ENCODE measurements around the gene HHAT.

HHAT gene

GRCh38 chr1:210445485-210445884, 116.8 kb downstream of the HHAT start:
- DNase-seq = no peak

- DNase-seq = no peak
Observed at GRCh38 chr1:210445931-210446330, 117.2 kb downstream of the HHAT start.

GRCh38 chr1:210446479-210446878, 117.8 kb downstream of the HHAT start:
- peak; percentile 68 for DNase-seq

GRCh38 chr1:210447456-210448057, 118.9 kb downstream of the HHAT start:
- DNase-seq = no peak

GRCh38 chr1:210448297-210448892, 119.7 kb downstream of the HHAT start:
- peak; percentile 64 for DNase-seq

- DNase-seq = no peak
Observed at GRCh38 chr1:210455840-210456603, 127.3 kb downstream of the HHAT start.

GRCh38 chr1:210456731-210457255, 128.1 kb downstream of the HHAT start:
- DNase-seq = no peak

GRCh38 chr1:210457568-210457967, 128.9 kb downstream of the HHAT start:
- no peak for DNase-seq

- DNase-seq = peak; percentile 45
Observed at GRCh38 chr1:210464519-210465039, 135.9 kb downstream of the HHAT start.

GRCh38 chr1:210465150-210465549, 136.4 kb downstream of the HHAT start:
- DNase-seq = no peak

- DNase-seq = no peak
Observed at GRCh38 chr1:210467440-210468043, 138.8 kb downstream of the HHAT start.

- DNase-seq = no peak
Observed at GRCh38 chr1:210469441-210469840, 140.7 kb downstream of the HHAT start.

GRCh38 chr1:210475321-210475720, 146.6 kb downstream of the HHAT start:
- DNase-seq = no peak

- no peak for DNase-seq
Observed at GRCh38 chr1:210475806-210476205, 147.1 kb downstream of the HHAT start.

GRCh38 chr1:210476730-210477129, 148.0 kb downstream of the HHAT start:
- no peak for DNase-seq

GRCh38 chr1:210477328-210477924, 148.7 kb downstream of the HHAT start:
- DNase-seq = peak; percentile 36

GRCh38 chr1:210478820-210479219, 150.1 kb downstream of the HHAT start:
- DNase-seq = no peak

GRCh38 chr1:210482491-210482890, 153.8 kb downstream of the HHAT start:
- DNase-seq = no peak

GRCh38 chr1:210482945-210483617, 154.4 kb downstream of the HHAT start:
- DNase-seq = no peak

- no peak for DNase-seq
Observed at GRCh38 chr1:210483821-210484220, 155.1 kb downstream of the HHAT start.

- DNase-seq = no peak
Observed at GRCh38 chr1:210487021-210487420, 158.3 kb downstream of the HHAT start.

- no peak for DNase-seq
Observed at GRCh38 chr1:210489491-210489890, 160.8 kb downstream of the HHAT start.
